GM12891 (cell line): ENCODE measurements around the gene S1PR1.
"Not testable (repeated sequence)": the region's sequence is repeated elsewhere in the genome, so short reads cannot be mapped to it uniquely, and the experiment has no call there.

ENCODE experiments used
- DNase-seq: peaks from one replicate; pipeline ENCODE4 v3.0.0; 2011; ENCODE audit warnings: low spot score; ENCODE audit not compliant: insufficient read length
- FAIRE-seq: peaks from 2 replicates; lab custom pipeline; 2011; peaks lifted over from hg19 to GRCh38; lab: Jason Lieb, UNC
- PAX5 ChIP-seq: IDR thresholded peaks from 2 replicates; pipeline ENCODE4 v1.6.1; 2011; ENCODE audit warnings: low read length, moderate library complexity, mild to moderate bottlenecking; ENCODE audit not compliant: insufficient read depth, severe bottlenecking
- POLR2A ChIP-seq: IDR thresholded peaks from 2 replicates; pipeline ENCODE4 v1.6.1; 2011; ENCODE audit warnings: low read depth, low read length, control low read depth
- POLR2AphosphoS5 ChIP-seq: IDR thresholded peaks from 2 replicates; pipeline ENCODE4 v1.6.1; 2011; ENCODE audit warnings: low read depth, low read length, control low read depth
- POU2F2 ChIP-seq: IDR thresholded peaks from 2 replicates; pipeline ENCODE4 v1.6.1; 2011; ENCODE audit warnings: low read depth, mild to moderate bottlenecking, control low read depth, low read length, moderate library complexity
- SPI1 ChIP-seq: IDR thresholded peaks from 2 replicates; pipeline ENCODE4 v1.6.1; 2011; ENCODE audit warnings: low read depth, low read length, control low read depth
- TAF1 ChIP-seq: IDR thresholded peaks from 2 replicates; pipeline ENCODE4 v1.6.1; 2011; ENCODE audit warnings: low read depth, low read length, control low read depth

The S1PR1 gene

DNA sequence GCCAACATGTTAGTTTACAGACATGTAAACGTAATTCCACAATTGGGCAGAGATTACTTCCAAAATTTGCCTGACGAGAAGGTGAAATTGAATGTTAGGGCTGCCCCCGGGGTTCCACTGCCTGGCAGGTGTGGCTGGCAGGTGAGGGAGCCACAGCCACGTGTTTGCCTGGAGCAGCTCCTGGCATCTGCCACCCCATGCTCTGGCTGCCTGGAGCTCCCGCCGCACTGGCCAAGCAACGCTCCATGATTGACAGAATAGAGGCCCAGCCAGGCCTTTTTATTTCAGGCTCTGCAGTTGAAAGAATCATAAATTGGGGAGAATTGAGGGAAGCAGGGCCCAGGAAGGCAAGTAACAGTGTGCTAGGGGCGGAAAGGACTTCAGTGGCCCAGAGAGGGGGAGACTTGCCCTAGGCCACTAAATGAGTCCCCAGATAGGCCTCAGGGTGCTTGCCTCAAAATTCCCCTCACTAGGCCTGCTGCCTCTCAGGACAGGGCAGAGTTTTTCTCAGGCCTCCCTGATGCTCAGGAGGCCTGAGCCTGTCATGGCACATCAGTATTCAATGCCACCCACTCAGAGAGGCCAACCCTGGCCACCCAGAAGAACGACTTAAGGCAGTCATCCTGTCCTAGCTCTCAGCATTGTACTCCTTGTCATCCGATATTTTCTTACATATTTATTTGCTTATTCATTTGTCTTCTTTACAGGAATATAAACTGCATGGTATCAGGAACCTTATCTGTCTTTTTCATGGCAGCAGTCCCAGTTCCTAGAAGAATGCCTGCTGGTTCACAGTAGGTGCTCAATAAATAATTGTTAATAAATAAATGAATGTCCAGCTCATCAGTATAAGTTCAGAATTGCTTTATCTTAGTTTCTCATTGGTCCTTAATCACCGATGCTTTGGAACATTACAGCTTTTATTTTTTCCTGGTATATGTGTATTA lies 16.6 kb upstream of the S1PR1 start:
- no peak for TF ChIP-seq POLR2A
- TF ChIP-seq SPI1 = no peak
- TF ChIP-seq POU2F2 = no peak
- TF ChIP-seq PAX5 = no peak
- no peak for TF ChIP-seq POLR2AphosphoS5
- no peak for TF ChIP-seq TAF1
- peak; percentile 40 for FAIRE-seq
- DNase-seq = no peak

DNA sequence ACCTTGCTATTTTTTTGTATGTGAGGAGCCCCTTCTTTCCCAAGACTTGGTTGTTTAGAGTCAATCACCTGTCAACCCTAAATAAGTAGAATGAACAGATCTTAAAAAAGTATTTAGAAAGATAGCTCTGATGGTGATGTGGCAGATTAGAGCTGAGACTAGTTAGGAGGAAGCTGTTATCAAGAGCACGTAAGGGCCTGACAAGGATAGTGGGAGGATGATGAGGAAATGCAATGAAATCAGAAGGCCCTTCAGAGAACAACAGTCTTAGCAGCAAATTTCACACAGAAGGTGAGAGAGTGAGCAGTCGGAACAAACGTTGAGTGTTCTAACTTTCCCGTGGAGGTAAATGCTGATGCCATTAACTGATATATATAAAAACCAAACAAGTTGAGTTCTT lies 15.9 kb upstream of the S1PR1 start:
- DNase-seq (no peak), FAIRE-seq (no peak)
- TF ChIP-seq POLR2AphosphoS5 (no peak), POLR2A (no peak), SPI1 (no peak), PAX5 (no peak), POU2F2 (no peak), TAF1 (no peak)

DNA sequence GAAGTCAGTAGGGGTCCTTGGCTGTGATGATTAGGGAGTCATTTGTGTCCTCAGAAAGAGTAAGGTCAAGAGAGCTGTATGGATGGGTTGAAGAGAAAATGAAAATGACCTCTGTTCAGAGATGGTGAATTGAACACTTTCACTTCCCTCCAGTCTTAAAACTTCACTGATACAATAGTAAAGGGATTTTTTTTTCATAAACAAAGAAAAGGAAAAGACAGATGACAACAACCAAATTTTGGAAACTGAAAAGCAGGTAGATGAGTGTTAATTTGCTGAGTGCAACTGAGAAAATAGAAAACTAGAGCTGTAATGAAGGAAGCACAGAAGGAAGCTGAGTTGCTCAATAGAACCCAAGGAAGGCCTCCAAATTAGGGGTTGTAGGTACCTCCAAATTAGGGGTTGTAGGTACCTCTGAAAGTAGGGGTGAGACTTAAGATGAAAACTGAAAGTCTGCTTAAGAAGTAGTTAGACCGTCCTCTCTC lies 14.8 kb upstream of the S1PR1 start:
- DNase-seq (no peak), FAIRE-seq (peak; percentile 95)
- TF ChIP-seq SPI1 (peak; percentile 95), POU2F2 (no peak)

DNA sequence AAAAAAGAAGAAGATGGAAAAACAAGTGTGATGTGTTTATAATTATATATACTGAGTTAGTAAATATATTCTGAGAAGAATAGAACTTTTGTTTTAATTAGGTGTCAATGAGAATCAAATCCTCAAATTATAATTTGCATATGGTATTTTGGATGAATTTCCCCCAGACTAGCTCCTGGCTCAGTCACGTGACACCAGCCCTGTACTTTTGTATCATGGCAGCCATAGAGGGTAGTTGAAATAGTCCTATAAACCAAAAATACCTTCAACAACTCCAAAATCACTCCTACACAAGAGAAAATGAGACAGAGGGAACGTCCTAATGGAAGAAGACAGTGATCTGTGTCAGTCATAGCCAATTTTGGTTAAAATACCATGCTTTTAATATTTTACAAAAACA lies 9.0 kb upstream of the S1PR1 start:
- FAIRE-seq = peak; percentile 48
- no peak for TF ChIP-seq PAX5
- TF ChIP-seq SPI1 = no peak
- TF ChIP-seq TAF1 = no peak
- TF ChIP-seq POU2F2 = no peak
- no peak for TF ChIP-seq POLR2A
- TF ChIP-seq POLR2AphosphoS5 = no peak
- DNase-seq = no peak

DNA sequence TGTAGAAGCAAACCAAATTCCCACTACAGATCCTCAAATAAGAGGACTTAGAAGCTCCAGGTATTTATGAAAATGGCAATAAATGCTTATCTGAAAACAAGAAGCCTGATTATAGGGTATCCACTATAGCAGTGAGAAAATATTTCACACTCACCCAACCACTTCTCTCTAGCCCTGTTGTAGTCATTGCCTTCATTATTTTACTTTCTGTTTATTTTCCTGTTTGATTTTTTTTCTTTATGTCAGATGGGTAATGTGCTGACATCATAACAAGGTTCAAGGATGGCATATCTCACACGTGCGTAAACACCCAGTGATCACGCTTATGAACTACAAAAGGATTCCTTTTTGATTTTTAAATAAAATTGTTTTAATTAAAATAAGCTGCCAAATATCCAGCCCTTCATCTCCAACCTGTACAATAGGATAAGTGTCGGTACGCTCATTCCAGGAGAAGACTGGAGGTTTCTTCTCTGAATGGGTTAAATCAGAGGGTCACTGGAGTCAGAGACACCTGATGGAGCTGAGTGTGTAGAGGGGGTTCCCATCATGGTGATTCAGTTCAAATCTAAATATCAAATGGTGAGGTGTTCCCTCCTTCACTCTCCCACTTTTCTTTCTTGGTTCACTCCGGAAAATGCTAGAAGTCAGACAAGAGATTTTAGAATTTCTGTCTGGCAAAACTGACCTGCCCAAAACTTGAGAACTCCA lies 8.2 kb upstream of the S1PR1 start:
- FAIRE-seq = no peak
- no peak for DNase-seq
- TF ChIP-seq TAF1 = no peak
- TF ChIP-seq PAX5 = no peak
- TF ChIP-seq POLR2A = no peak
- no peak for TF ChIP-seq POU2F2
- no peak for TF ChIP-seq SPI1
- TF ChIP-seq POLR2AphosphoS5 = no peak

DNA sequence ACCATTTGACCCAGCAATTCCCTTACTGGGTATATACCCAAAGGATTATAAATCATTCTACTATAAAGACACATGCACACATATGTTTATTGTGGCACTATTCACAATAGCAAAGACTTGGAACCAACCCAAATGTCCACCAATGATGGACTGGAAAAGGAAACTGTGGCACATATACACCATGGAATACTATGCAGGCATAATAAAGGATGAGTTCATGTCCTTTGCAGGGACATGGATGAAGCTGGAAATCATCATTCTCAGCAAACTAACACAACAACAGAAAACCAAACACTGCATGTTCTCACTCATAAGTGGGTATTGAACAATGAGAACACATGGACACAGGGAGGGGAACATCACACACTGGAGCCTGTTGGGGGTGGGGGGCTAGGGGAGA lies 4.6 kb upstream of the S1PR1 start:
- FAIRE-seq, DNase-seq: not testable (repeated sequence)

DNA sequence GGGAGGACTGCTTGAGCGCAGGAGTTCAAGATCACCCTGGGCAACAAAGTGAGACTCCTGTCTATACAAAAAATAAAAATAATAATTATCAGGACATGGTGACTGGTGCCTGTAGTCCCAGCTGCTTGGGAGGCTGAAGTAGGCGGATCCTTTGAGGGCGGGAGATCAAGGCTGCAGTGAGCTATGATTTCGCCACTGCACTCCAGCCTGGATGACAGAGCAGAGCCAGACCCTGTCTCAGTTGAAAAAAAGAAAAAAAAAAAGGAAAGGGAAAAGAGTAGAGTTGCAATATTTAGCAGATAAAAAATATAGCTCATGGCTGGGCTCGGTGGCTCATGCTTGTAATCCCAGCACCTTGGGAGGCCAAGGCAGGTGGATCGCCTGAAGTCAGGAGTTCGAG lies 3.3 kb upstream of the S1PR1 start:
- no peak for TF ChIP-seq POU2F2
- no peak for TF ChIP-seq TAF1
- no peak for TF ChIP-seq POLR2AphosphoS5
- no peak for TF ChIP-seq SPI1
- TF ChIP-seq PAX5 = no peak
- no peak for TF ChIP-seq POLR2A
- DNase-seq (no peak), FAIRE-seq (no peak)

DNA sequence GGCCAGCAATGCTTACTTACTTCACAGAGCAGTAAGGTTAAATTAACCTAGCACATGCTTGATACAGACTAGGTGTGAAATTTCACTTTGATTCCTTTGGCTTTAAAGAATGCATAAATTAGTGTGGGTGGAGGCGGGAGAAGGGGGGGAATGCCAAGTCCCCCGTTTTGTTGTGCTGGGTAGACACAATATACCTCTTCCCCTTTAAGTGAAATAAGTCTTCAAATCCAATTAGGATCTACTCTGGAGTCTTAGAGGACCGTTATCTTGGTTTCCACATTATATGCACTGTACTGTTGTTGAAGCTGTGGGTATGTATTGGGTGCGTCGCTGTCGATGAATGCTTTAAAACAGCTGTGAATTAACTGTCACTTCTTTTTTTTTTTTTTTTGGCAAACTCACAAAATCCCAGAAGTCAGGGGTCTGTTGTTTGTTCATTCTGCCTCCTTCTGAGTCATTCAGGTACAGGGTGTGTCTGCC lies 1.6 kb upstream of the S1PR1 start:
- FAIRE-seq (peak; percentile 48), DNase-seq (no peak)
- TF ChIP-seq SPI1 = 0 out of 2 replicates have a peak, but pooled peaks have one; percentile 11
- peak; percentile 37; the same call in 1 of the 2 replicates for TF ChIP-seq POU2F2
- TF ChIP-seq POLR2AphosphoS5 = no peak

DNA sequence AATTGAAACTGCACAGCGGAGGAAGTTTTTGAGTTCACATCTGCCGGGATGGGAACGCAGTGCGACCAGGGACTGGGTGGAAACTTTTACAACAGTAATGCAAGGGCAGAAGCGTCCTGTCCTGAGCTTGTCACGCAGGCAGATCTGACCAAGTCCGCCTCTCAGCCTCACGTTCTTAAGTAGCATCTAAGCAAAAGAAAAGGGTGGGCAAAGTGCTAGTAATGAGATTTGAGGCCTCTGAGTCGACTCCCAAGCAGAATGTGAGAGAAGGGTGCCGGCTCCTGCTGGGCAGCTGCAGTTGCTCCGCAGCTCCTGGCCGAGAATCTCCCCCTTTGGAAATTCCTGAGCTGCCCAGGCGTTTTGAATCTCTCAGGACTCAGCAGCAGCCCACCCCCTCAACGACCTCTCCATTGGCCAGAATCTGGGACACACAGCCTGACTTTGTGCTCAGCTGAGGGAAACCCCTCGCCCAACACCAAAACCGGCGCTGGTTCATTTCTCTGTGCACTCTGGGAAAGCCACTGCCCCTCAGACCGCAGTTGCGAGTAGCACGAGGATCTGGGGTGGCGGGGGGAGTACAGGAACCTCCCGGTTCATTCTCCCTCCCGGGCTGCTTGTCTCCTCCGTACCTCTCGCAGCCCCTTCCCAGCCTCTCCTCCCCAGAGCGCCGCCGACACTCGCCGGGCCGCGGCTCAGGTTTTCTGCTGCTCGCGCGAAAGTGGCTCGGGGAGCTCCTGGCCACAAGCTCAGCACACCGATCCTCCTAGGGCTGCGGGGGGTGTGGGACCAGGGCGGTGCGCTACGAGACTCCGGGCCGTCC lies 913 bp upstream of the S1PR1 start:
- TF ChIP-seq SPI1 (no peak), TAF1 (peak; percentile 71), POLR2A (peak; percentile 76), PAX5 (no peak), POU2F2 (peak; percentile 66; the same call in 1 of the 2 replicates), POLR2AphosphoS5 (peak; percentile 82)
- DNase-seq (peak; percentile 30), FAIRE-seq (peak; percentile 82)
